GM12878 (cell line): ENCODE measurements around the gene DIP2C. TPM values are rescaled to one million over a fixed set of nuclear protein-coding genes. Genes with fewer than 3 reads are reported as not detected.

Experiments
- ATAC-seq: fragments of 200-7000 bp; cut with Tn5 transposase; 3 replicates; pipeline ENCODE4 v1.9.1; 2020; ENCODE audit warnings: mild to moderate bottlenecking, moderate library complexity
- BruUV-seq: library from RNA; stranded (reverse); fragments of 400-500 nt; replicated peaks from 2 replicates; lab custom pipeline; 2021; lab: Mats Ljungman, UMichigan
- CTCF ChIA-PET: fragments of 300-600 bp; sonication (Branson Sonifier 250); formaldehyde crosslinking; extraction: SDS; loops from one replicate; lab custom pipeline; 2021; ENCODE audit warnings: inconsistent platforms; lab: Yijun Ruan, JAX
- POLR2A ChIA-PET: fragments of 350-600 bp; formaldehyde crosslinking; extraction: SDS; loops from one replicate; lab custom pipeline; 2021; ENCODE audit warnings: inconsistent platforms; lab: Charles Lee
- RAD21 ChIA-PET: fragments of 300-600 bp; sonication (Branson Sonifier 250); formaldehyde crosslinking; loops from one replicate; lab custom pipeline; 2023; ENCODE audit warnings: antibody characterized with exemption; ENCODE audit not compliant: unreplicated experiment; lab: Charles Lee
- SMC1A ChIA-PET: fragments of 300-600 bp; sonication (Branson Sonifier 250); formaldehyde crosslinking; loops from one replicate; lab custom pipeline; 2023; ENCODE audit not compliant: unreplicated experiment, uncharacterized antibody; lab: Charles Lee
- DNase-seq: peaks from one replicate; pipeline ENCODE4 v3.0.0-alpha.2; 2011; ENCODE audit warnings: low read depth, low spot score
- FAIRE-seq: peaks from 3 replicates; lab custom pipeline; 2011; peaks lifted over from hg19 to GRCh38; lab: Jason Lieb, UNC
- H2AFZ ChIP-seq: 2 replicates; pipeline ENCODE4 v1.6.0; 2011; ENCODE audit warnings: low read depth, low read length, control low read depth; ENCODE audit not compliant: control insufficient read depth
- H3K27ac ChIP-seq: 2 replicates; pipeline ENCODE4 v1.5.1; 2011; ENCODE audit warnings: control low read depth; ENCODE audit not compliant: control insufficient read depth, insufficient read depth
- H3K27me3 ChIP-seq, 2 experiments: replicated peaks in 1 of 2; 2 replicates each; pipeline versions ENCODE4 v1.6.0 to v1.6.1; 2011; ENCODE audit warnings: low read length in 1 of 2; ENCODE audit not compliant: control insufficient read depth in 2 of 2, insufficient read depth in 2 of 2
- H3K36me3 ChIP-seq, 2 experiments: 2 replicates each; pipeline ENCODE4 v1.5.1; 2011; ENCODE audit warnings: low read length in 1 of 2; ENCODE audit not compliant: control insufficient read depth in 2 of 2, insufficient read depth in 2 of 2
- H3K4me1 ChIP-seq: 2 replicates; pipeline ENCODE4 v1.6.1; 2011; ENCODE audit warnings: mild to moderate bottlenecking, low read length, moderate library complexity, mixed read lengths; ENCODE audit not compliant: control insufficient read depth, insufficient read depth
- H3K4me2 ChIP-seq: 2 replicates; pipeline ENCODE4 v1.6.0; 2011; ENCODE audit warnings: control low read depth; ENCODE audit not compliant: control insufficient read depth, insufficient read depth
- H3K4me3 ChIP-seq: fragments of 200-600 bp; sonication (generic); 2 replicates; pipeline ENCODE4 v1.5.1; 2016
- H3K79me2 ChIP-seq: 2 replicates; pipeline ENCODE4 v1.6.0; 2011; ENCODE audit warnings: low read length; ENCODE audit not compliant: control insufficient read depth, insufficient read depth
- H3K9ac ChIP-seq: 2 replicates; pipeline ENCODE4 v1.8.0; 2011; ENCODE audit warnings: low read length, control low read depth, mixed read lengths; ENCODE audit not compliant: control insufficient read depth, insufficient read depth
- H3K9me3 ChIP-seq: replicated peaks from 3 replicates; pipeline ENCODE4 v1.5.1; 2011; ENCODE audit warnings: mild to moderate bottlenecking, low read length; ENCODE audit not compliant: control insufficient read depth, insufficient read depth
- H4K20me1 ChIP-seq: 2 replicates; pipeline ENCODE4 v1.6.0; 2011; ENCODE audit not compliant: control insufficient read depth, insufficient read depth
- BACH1 ChIP-seq: fragments of 450-650 bp; IDR thresholded peaks from 2 replicates; pipeline ENCODE4 v1.6.1; 2017; ENCODE audit warnings: mild to moderate bottlenecking, borderline replicate concordance
- CREB1 ChIP-seq: IDR thresholded peaks from 2 replicates; pipeline ENCODE4 v1.6.1; 2012; ENCODE audit warnings: low read depth, mild to moderate bottlenecking, inconsistent platforms
- SREBF1 ChIP-seq: IDR thresholded peaks from 2 replicates; pipeline ENCODE4 v1.6.1; 2012; ENCODE audit warnings: mild to moderate bottlenecking, low read length
- TCF7 ChIP-seq: IDR thresholded peaks from 2 replicates; pipeline ENCODE4 v1.6.1; 2014; ENCODE audit warnings: antibody characterized with exemption, borderline replicate concordance
- YBX1 ChIP-seq: fragments of 450-650 bp; IDR thresholded peaks from 2 replicates; pipeline ENCODE4 v1.6.1; 2016; ENCODE audit warnings: antibody characterized with exemption
- ZNF622 ChIP-seq: fragments of 450-650 bp; IDR thresholded peaks from 2 replicates; pipeline ENCODE4 v1.6.1; 2017; ENCODE audit warnings: mild to moderate bottlenecking, inconsistent platforms
- WGBS: methylation state at CpG from one replicate; pipeline ENCODE4 v1.1.6; 2016; ENCODE audit warnings: low lambda C conversion rate; ENCODE audit not compliant: insufficient replicate concordance, insufficient coverage; ENCODE audit errors: missing lambda C conversion rate; 5-methylcytosine and 5-hydroxymethylcytosine counted together
- in situ Hi-C: fragments of 300-500 bp; cut with MboI; formaldehyde crosslinking; loops from 9 replicates; pipeline ENCODE4 v1.14.3; 2018; ENCODE audit warnings: mixed read lengths
- intact Hi-C: fragments of 100-400 bp; cut with micrococcal nuclease; formaldehyde crosslinking; loops from one replicate; pipeline ENCODE4 v1.14.2; 2022; ENCODE audit not compliant: unreplicated experiment
- polyA plus RNA-seq, 11 experiments: library from polyadenylated mRNA; depleted of rRNA in 4 of 11; unstranded in 6 of 11; stranded (reverse) in 5 of 11; fragments of >200 nt; fragmentation: Nextera tagmentation in 4 of 11; fragmentation: Illumina TruSeq in 1 of 11; extraction: Ambion mirVana in 4 of 11; extraction: Trizol in 1 of 11; gene quantifications; 1 replicate in 1 of 11; 2 replicates in 10 of 11; pipeline versions ENCODE4 v1.2.1 to v1.2.3, GENCODE V29; 2011 to 2016; ENCODE audit warnings: inconsistent platforms in 2 of 11, missing spikeins in 2 of 11, low read depth in 1 of 11
- total RNA-seq, 4 experiments: library from RNA; depleted of rRNA in 3 of 4; stranded (reverse); fragments of >200 nt in 3 of 4; fragmentation: Illumina TruSeq in 1 of 4; extraction: Trizol in 1 of 4; gene quantifications; 2 replicates each; pipeline versions ENCODE4 v1.2.1 to v1.2.3, GENCODE V29; 2013 to 2021
- TF ChIP-seq, protein P1 (sequence below): fragments of 450-650 bp; IDR thresholded peaks from 2 replicates; pipeline ENCODE4 v1.6.1; 2016; ENCODE audit warnings: mild to moderate bottlenecking, moderate library complexity, borderline replicate concordance

DIP2C gene
- total and polyA plus RNA-seq, 10 of the 15 experiments (the other 5 are each of a cell fraction or from before 2014, with no cell fraction given): 0.01 to 0.10 (median 0.06) TPM

DNA sequence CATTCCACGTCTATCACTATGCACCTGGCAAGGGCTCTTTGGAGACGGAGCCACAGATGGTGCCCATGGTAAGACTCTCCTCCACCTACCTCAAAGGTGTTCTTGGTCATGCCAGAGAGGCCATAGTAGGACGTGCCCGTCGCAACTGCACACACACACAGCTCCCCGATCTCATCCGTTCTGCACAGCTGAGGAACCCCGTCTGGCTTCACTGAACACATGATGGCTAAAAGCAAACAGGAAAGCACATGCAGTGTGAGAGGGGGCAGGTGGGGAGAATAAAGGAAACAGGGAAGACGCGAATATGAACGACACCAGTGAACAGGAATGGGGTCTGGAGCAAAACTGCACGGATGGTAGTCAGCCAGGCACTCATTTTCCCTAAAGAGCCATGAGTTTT, 323.3 kb downstream of the DIP2C start (continued):
- TF ChIP-seq, protein P1, sequence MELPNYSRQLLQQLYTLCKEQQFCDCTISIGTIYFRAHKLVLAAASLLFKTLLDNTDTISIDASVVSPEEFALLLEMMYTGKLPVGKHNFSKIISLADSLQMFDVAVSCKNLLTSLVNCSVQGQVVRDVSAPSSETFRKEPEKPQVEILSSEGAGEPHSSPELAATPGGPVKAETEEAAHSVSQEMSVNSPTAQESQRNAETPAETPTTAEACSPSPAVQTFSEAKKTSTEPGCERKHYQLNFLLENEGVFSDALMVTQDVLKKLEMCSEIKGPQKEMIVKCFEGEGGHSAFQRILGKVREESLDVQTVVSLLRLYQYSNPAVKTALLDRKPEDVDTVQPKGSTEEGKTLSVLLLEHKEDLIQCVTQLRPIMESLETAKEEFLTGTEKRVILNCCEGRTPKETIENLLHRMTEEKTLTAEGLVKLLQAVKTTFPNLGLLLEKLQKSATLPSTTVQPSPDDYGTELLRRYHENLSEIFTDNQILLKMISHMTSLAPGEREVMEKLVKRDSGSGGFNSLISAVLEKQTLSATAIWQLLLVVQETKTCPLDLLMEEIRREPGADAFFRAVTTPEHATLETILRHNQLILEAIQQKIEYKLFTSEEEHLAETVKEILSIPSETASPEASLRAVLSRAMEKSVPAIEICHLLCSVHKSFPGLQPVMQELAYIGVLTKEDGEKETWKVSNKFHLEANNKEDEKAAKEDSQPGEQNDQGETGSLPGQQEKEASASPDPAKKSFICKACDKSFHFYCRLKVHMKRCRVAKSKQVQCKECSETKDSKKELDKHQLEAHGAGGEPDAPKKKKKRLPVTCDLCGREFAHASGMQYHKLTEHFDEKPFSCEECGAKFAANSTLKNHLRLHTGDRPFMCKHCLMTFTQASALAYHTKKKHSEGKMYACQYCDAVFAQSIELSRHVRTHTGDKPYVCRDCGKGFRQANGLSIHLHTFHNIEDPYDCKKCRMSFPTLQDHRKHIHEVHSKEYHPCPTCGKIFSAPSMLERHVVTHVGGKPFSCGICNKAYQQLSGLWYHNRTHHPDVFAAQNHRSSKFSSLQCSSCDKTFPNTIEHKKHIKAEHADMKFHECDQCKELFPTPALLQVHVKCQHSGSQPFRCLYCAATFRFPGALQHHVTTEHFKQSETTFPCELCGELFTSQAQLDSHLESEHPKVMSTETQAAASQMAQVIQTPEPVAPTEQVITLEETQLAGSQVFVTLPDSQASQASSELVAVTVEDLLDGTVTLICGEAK: no peak
- no peak for TF ChIP-seq YBX1
- TF ChIP-seq, all 136 proteins: peak for 0

DNA sequence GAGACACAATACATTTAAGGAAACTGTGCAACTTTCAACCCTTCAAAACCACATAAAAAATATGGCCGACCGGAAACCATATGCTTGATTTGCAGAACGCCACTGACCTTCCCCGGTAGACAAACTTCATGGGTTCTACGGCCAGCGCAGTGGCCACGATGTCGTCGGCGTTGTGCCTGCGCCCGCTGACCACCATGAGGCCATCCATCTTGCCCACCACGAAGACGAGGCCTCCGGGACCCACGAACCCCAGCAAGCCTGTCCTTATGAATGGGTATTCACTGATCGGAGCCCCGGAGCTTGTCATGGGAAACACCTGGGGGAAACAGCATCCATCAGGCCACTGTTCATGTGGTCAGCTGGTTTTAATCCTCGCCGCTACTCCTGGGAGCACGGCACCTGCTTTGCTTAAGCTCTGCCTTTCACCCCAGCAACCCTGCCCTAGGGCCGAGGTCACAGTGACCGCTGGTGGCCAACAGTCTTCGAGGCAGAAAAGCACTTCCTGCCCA, 325.1 kb downstream of the DIP2C start:
- ATAC-seq: no peak
- DNase-seq: no peak
- Histone ChIP-seq H3K27ac (no peak overlapping the region), H3K4me2 (no peak overlapping the region)
- CTCF ChIA-PET: no interaction called here
- TF ChIP-seq ZNF622: no peak
- no peak for TF ChIP-seq CREB1
- no peak for TF ChIP-seq BACH1
- TF ChIP-seq TCF7: no peak
- TF ChIP-seq SREBF1: no peak
- TF ChIP-seq, all 136 proteins: peak for 0
- 82% methylated on average over 24 of the region's 24 CpGs for WGBS
- intact Hi-C loops (no loop called here), in situ Hi-C loops (no loop called here)
- POLR2A ChIA-PET: no interaction called here
- no TSS peak for BruUV-seq
- RAD21 ChIA-PET: no interaction called here
- Histone ChIP-seq H3K36me3 (no peaks in the 10 kb centered on the region), H3K4me3 (no peak overlapping the region), H3K9me3 (no peaks in the 10 kb centered on the region), H3K9ac (no peak overlapping the region), H3K79me2 (no peaks in the 10 kb centered on the region), H2AFZ (no peak overlapping the region), H3K27me3 (no peaks in the 10 kb centered on the region; a peak in 1 of 4 replicates), H3K4me1 (no peaks in the 10 kb centered on the region), H4K20me1 (no peaks in the 10 kb centered on the region)
- FAIRE-seq: no peak
- SMC1A ChIA-PET: no interaction called here
